Heart left ventricle (tissue), 16 donors: Measurements from ENCODE around the gene POM121L12. TPM values are rescaled to one million over a fixed set of nuclear protein-coding genes. Genes with fewer than 3 reads are reported as not detected.

Experiments
- ATAC-seq, 4 donors: fragments of 200-7000 bp; cut with Tn5 transposase; one replicate each; pipeline ENCODE4 v1.9.1; 2020 to 2022; ENCODE audit warnings: moderate library complexity in 4 of 4, mild to moderate bottlenecking in 3 of 4, moderate number of reproducible peaks in 1 of 4
- DNase-seq, 5 donors: peaks; one replicate each; pipeline ENCODE4 v3.0.0-alpha.2; 2020
- H3K27ac ChIP-seq, 12 donors: fragments of 200-600 bp; sonication (generic) in 4 of 12; one replicate each; pipeline versions ENCODE4 v1.5.0 to v1.8.0; 2016 to 2022; ENCODE audit warnings: mild to moderate bottlenecking in 2 of 12
- H3K27me3 ChIP-seq, 9 donors: fragments of 200-600 bp; sonication (generic) in 2 of 9; one replicate each; pipeline versions ENCODE4 v1.5.1 to v1.8.0; 2016 to 2022; ENCODE audit warnings: mild to moderate bottlenecking in 3 of 9
- H3K36me3 ChIP-seq, 9 donors: fragments of 200-600 bp; sonication (generic) in 2 of 9; one replicate each; pipeline versions ENCODE4 v1.5.0 to v1.8.0; 2018 to 2022; ENCODE audit warnings: mild to moderate bottlenecking in 2 of 9
- H3K4me1 ChIP-seq, 12 donors: fragments of 200-600 bp; sonication (generic) in 4 of 12; one replicate each; pipeline versions ENCODE4 v1.5.0 to v1.8.0; 2016 to 2022; ENCODE audit warnings: mild to moderate bottlenecking in 3 of 12
- H3K4me3 ChIP-seq, 12 donors: fragments of 200-600 bp; sonication (generic) in 4 of 12; one replicate each; pipeline versions ENCODE4 v1.5.0 to v1.8.0; 2017 to 2022; ENCODE audit warnings: mild to moderate bottlenecking in 9 of 12, moderate library complexity in 4 of 12
- H3K9me3 ChIP-seq, 12 donors: fragments of 200-600 bp; sonication (generic) in 4 of 12; one replicate each; pipeline versions ENCODE4 v1.5.0 to v1.8.0; 2016 to 2022; ENCODE audit warnings: mild to moderate bottlenecking in 1 of 12
- CTCF ChIP-seq, 12 donors: fragments of 200-600 bp; sonication (generic) in 4 of 12; IDR thresholded peaks; one replicate each; pipeline versions ENCODE4 v1.5.0 to v1.8.0; 2018 to 2022; ENCODE audit warnings: antibody characterized with exemption in 12 of 12, mild to moderate bottlenecking in 5 of 12
- POLR2A ChIP-seq, 2 donors: fragments of 450-650 bp; IDR thresholded peaks; one replicate each; pipeline ENCODE4 v1.6.1; 2017; ENCODE audit warnings: antibody characterized with exemption in 2 of 2, mild to moderate bottlenecking in 2 of 2, moderate library complexity in 2 of 2
- WGBS, 4 donors: extraction: QIAGEN DNeasy Blood & Tissue Kit in 2 of 4; methylation state at CpG; one replicate each; pipeline versions ENCODE4 v1.1.5 to v1.1.7; 2013 to 2018; 5-methylcytosine and 5-hydroxymethylcytosine counted together
- intact Hi-C, 10 donors: fragments of 100-400 bp; cut with DNase I; formaldehyde crosslinking; loops; one replicate each; pipeline versions ENCODE4 v1.11.1 to v1.14.2; 2022
- polyA plus RNA-seq, 2 donors: library from polyadenylated mRNA; stranded (reverse); fragments of 200-250 nt; gene quantifications; one replicate each; pipeline ENCODE4 v1.2.3, GENCODE V29; 2013
- total RNA-seq, 9 donors: library from RNA; depleted of rRNA in 2 of 9; stranded (reverse); fragments of >200 nt in 2 of 9; fragmentation: NEBNext Ultra II Directional in 3 of 9; extraction: Animal tissue kit (Norgen Biotek cat#: 25700) in 3 of 9; gene quantifications; one replicate each; pipeline versions ENCODE4 v1.1.0 to v1.2.4, GENCODE V29; 2016 to 2023
- donor health status: ischemic (EF 13 %, LVEDD 7.1; RV severe dilation, severe dysfunction).
- donor health status: healthy with polysubstance abuse.
- donor health status: DM: no; HTN: yes; CAD: no.
- donor health status: DM: no; HTN: no; CAD: no.
- donor health status: ischemic (EF 25% LVEDD 6.9; RV normal size, moderate dysfunction).
- donor health status: ischemic (EF 25% LVEDD 5.7; RV mildly dilated, moderate dysfunction).
- donor health status: healthy.
- donor health status: DM: yes; HTN: yes; CAD: no.
- donor health status: ischemic (EF 35%, LVEDD 5.7; RV mildly dilated, moderate dysfunction).
- donor health status: nonischemic (EF 11% LVEDD 7.7; RV severe dilation, severe dysfunction).
- donor health status: DM: yes; HTN: yes; CAD: no.
- donor health status: PGD.
- donor health status: ischemic (EF 29% LVEDD 5.4; RV normal size, mild dysfunction).
- donor health status: nonischemic (EF 23%, LVEDD 6.1; RV moderate dilation, normal function).

POM121L12 gene
- total and polyA plus RNA-seq, 11 donors = not detected

GRCh38 chr7:53059591-53059990, 24.2 kb downstream of the POM121L12 start:
- no peaks in the 10 kb centered on the region for H3K36me3 ChIP-seq
- no peak overlapping the region for H3K27ac ChIP-seq
- ATAC-seq (no peak), DNase-seq (no peak)
- intact Hi-C loops = no loop called here
- no peak overlapping the region for H3K4me3 ChIP-seq
- H3K27me3 ChIP-seq = no peaks in the 10 kb centered on the region
- TF ChIP-seq CTCF (IDR thresholded peaks at IDR 0.05) (no peak), POLR2A (IDR thresholded peaks at IDR 0.05) (no peak)
- WGBS, 4 donors = 40 to 63% (median 53%) methylated on average over 2 of the region's 2 CpGs
- H3K9me3 ChIP-seq = peaks cover 0 to 8% (median 0%) of the 10 kb centered on the region in 12 donors
- no peaks in the 10 kb centered on the region for H3K4me1 ChIP-seq

- H3K9me3 ChIP-seq = peaks cover 0 to 8% (median 0%) of the 10 kb centered on the region in 12 donors
- 88 to 95% (median 93%) methylated on average over 1 of the region's 1 CpG for WGBS, 4 donors
- TF ChIP-seq CTCF (IDR thresholded peaks at IDR 0.05) (no peak), POLR2A (IDR thresholded peaks at IDR 0.05) (no peak)
- H3K4me3 ChIP-seq = no peak overlapping the region
- H3K27ac ChIP-seq = no peak overlapping the region
- H3K27me3 ChIP-seq = no peaks in the 10 kb centered on the region
- no peaks in the 10 kb centered on the region for H3K36me3 ChIP-seq
- H3K4me1 ChIP-seq = no peaks in the 10 kb centered on the region
- no peak for DNase-seq
- intact Hi-C loops = no loop called here
- ATAC-seq = no peak
Observed at GRCh38 chr7:53060066-53060465, 24.6 kb downstream of the POM121L12 start.

GRCh38 chr7:53062796-53063195, 27.4 kb downstream of the POM121L12 start:
- ATAC-seq (no peak), DNase-seq (no peak)
- Histone ChIP-seq H3K27me3 (no peaks in the 10 kb centered on the region), H3K4me1 (no peaks in the 10 kb centered on the region), H3K4me3 (no peak overlapping the region), H3K27ac (no peak overlapping the region), H3K9me3 (peaks cover 0 to 19% (median 0%) of the 10 kb centered on the region in 12 donors), H3K36me3 (no peaks in the 10 kb centered on the region)
- no peak for TF ChIP-seq POLR2A (IDR thresholded peaks at IDR 0.05)
- intact Hi-C loops = no loop called here

GRCh38 chr7:53068673-53069072, 33.2 kb downstream of the POM121L12 start:
- intact Hi-C loops = no loop called here
- no peak overlapping the region for H3K4me3 ChIP-seq
- TF ChIP-seq POLR2A (IDR thresholded peaks at IDR 0.05) = no peak
- no peak for TF ChIP-seq CTCF (IDR thresholded peaks at IDR 0.05)
- H3K27me3 ChIP-seq = no peaks in the 10 kb centered on the region
- no peaks in the 10 kb centered on the region for H3K36me3 ChIP-seq
- DNase-seq (no peak), ATAC-seq (no peak)
- H3K27ac ChIP-seq = no peak overlapping the region
- whole genome bisulfite sequencing, 4 donors = 87 to 94% (median 91%) methylated on average over 2 of the region's 2 CpGs
- H3K9me3 ChIP-seq = peaks cover 0 to 19% (median 0%) of the 10 kb centered on the region in 12 donors
- H3K4me1 ChIP-seq = no peaks in the 10 kb centered on the region

- no peak for ATAC-seq
- intact Hi-C loops = no loop called here
- WGBS, 4 donors = 67 to 74% (median 72%) methylated on average over 2 of the region's 2 CpGs
- Histone ChIP-seq H3K36me3 (no peaks in the 10 kb centered on the region), H3K9me3 (peaks cover 0 to 11% (median 0%) of the 10 kb centered on the region in 12 donors), H3K27ac (no peak overlapping the region), H3K4me1 (no peaks in the 10 kb centered on the region), H3K4me3 (no peak overlapping the region), H3K27me3 (no peaks in the 10 kb centered on the region)
- no peak for DNase-seq
- no peak for TF ChIP-seq POLR2A (IDR thresholded peaks at IDR 0.05)
- no peak for TF ChIP-seq CTCF (IDR thresholded peaks at IDR 0.05)
Observed at GRCh38 chr7:53070883-53071282, 35.5 kb downstream of the POM121L12 start.
